Caco-2 (cell line): ENCODE data around the gene SYS1. TPM values are rescaled to one million over a fixed set of nuclear protein-coding genes. Genes with fewer than 3 reads are reported as not detected.

Experiments used
- BruUV-seq: library from RNA; stranded (reverse); fragments of 400-500 nt; replicated peaks from 2 replicates; lab custom pipeline; 2021; lab: Mats Ljungman, UMichigan
- CTCF ChIA-PET: fragments of 300-600 bp; sonication (Branson Sonifier 250); formaldehyde crosslinking; loops from one replicate; lab custom pipeline; 2022; ENCODE audit warnings: antibody characterized with exemption; lab: Charles Lee
- POLR2A ChIA-PET: fragments of 300-600 bp; sonication (Branson Sonifier 250); formaldehyde crosslinking; loops from one replicate; lab custom pipeline; 2022; ENCODE audit warnings: antibody characterized with exemption; lab: Charles Lee
- DNase-seq, 2 experiments: peaks; one replicate each; pipeline versions ENCODE4 v3.0.0 to v3.0.0-alpha.2; 2020 to 2022
- H3K27me3 ChIP-seq: replicated peaks from 2 replicates; pipeline ENCODE4 v1.6.0; 2011; ENCODE audit warnings: low read length; ENCODE audit not compliant: control insufficient read depth, insufficient read depth
- H3K36me3 ChIP-seq: 2 replicates; pipeline ENCODE4 v1.5.1; 2011; ENCODE audit warnings: low read length; ENCODE audit not compliant: control insufficient read depth, insufficient read depth
- H3K4me1 ChIP-seq: fragments of 250-450 bp; sonication (Bioruptor Pico); 2 replicates; pipeline ENCODE4 v1.5.1; 2020; ENCODE audit warnings: mild to moderate bottlenecking
- H3K4me3 ChIP-seq: 2 replicates; pipeline ENCODE4 v1.5.1; 2011; ENCODE audit warnings: low read depth, mild to moderate bottlenecking, control low read depth, low read length
- H3K9me3 ChIP-seq: fragments of 250-450 bp; sonication (Bioruptor Pico); 2 replicates; pipeline ENCODE4 v1.5.1; 2020; ENCODE audit warnings: mild to moderate bottlenecking, moderate library complexity
- H3K27ac Mint-ChIP-seq: one replicate; pipeline ENCODE4 v1.8.0; 2022; ENCODE audit warnings: mixed read lengths; ENCODE audit not compliant: unreplicated experiment
- H3K27me3 Mint-ChIP-seq: one replicate; pipeline ENCODE4 v1.8.0; 2022; ENCODE audit warnings: mixed read lengths; ENCODE audit not compliant: insufficient read depth, unreplicated experiment
- H3K36me3 Mint-ChIP-seq: one replicate; pipeline ENCODE4 v1.8.0; 2022; ENCODE audit warnings: mild to moderate bottlenecking, mixed read lengths; ENCODE audit not compliant: insufficient read depth, unreplicated experiment
- H3K4me1 Mint-ChIP-seq: one replicate; pipeline ENCODE4 v1.8.0; 2022; ENCODE audit warnings: low read depth, mixed read lengths; ENCODE audit not compliant: unreplicated experiment
- H3K4me3 Mint-ChIP-seq: one replicate; pipeline ENCODE4 v1.8.0; 2022; ENCODE audit warnings: mild to moderate bottlenecking, moderate library complexity, mixed read lengths; ENCODE audit not compliant: unreplicated experiment
- H3K9me3 Mint-ChIP-seq: one replicate; pipeline ENCODE4 v1.8.0; 2022; ENCODE audit warnings: mixed read lengths; ENCODE audit not compliant: unreplicated experiment
- CTCF ChIP-seq, 2 experiments: fragments of 200-600 bp in 1 of 2; IDR thresholded peaks; 1 replicate in 1 of 2; 2 replicates in 1 of 2; pipeline versions ENCODE4 v1.5.1 to v1.8.0; 2011 to 2022; ENCODE audit warnings: antibody characterized with exemption in 1 of 2, control low read depth in 1 of 2, inconsistent platforms in 1 of 2, low read depth in 1 of 2, low read length in 1 of 2, mild to moderate bottlenecking in 1 of 2, moderate library complexity in 1 of 2; ENCODE audit not compliant: insufficient read depth in 1 of 2, severe bottlenecking in 1 of 2, unreplicated experiment in 1 of 2
- intact Hi-C: fragments of 100-400 bp; cut with micrococcal nuclease; formaldehyde crosslinking; loops from one replicate; pipeline ENCODE4 v1.10.0; 2022; ENCODE audit not compliant: unreplicated experiment
- total RNA-seq: library from RNA; stranded (reverse); gene quantifications from 2 replicates; pipeline ENCODE4 v1.2.3, GENCODE V29; 2022

The SYS1 gene
- total RNA-seq, 1 experiment from 2014 or later: 62.1 TPM

GRCh38 chr20:45366192-45366591 lies 3.2 kb downstream of the SYS1 start:
- ChIA-PET POLR2A (interaction anchor here (10.3 kb wide), 1 partner anchor 22 kb away, joined by 229 read pairs; the partner anchor contains the start of gene SDC4), CTCF (interaction anchor here (1.3 to 8.0 kb wide), 2 partner anchors 8 to 43 kb away, joined by 4 to 134 read pairs; no protein-coding TSS in a partner anchor)
- intact Hi-C loops: no loop called here
- H3K36me3 Mint-ChIP-seq: peaks cover 39% of the 10 kb centered on the region
- TF ChIP-seq CTCF (IDR thresholded peaks at IDR 0.05; ENCODE audit: insufficient read depth in 1 of 2, low read depth in 1 of 2, low read length in 1 of 2, severe bottlenecking in 1 of 2, unreplicated experiment in 1 of 2): no peak
- H3K4me3 ChIP-seq: no peak overlapping the region
- no peak for DNase-seq
- no peaks in the 10 kb centered on the region for H3K9me3 ChIP-seq
- no peaks in the 10 kb centered on the region for H3K27me3 Mint-ChIP-seq
- H3K4me1 Mint-ChIP-seq: peaks cover 15% of the 10 kb centered on the region
- no peaks in the 10 kb centered on the region for H3K9me3 Mint-ChIP-seq
- no peak overlapping the region for H3K4me3 Mint-ChIP-seq
- H3K27ac Mint-ChIP-seq: no peak overlapping the region
- peaks cover 14% of the 10 kb centered on the region for H3K4me1 ChIP-seq
- peaks cover 4% of the 10 kb centered on the region for H3K36me3 ChIP-seq
- BruUV-seq: no TSS peak
- H3K27me3 ChIP-seq: no peaks in the 10 kb centered on the region

GRCh38 chr20:45366631-45367030 lies 3.7 kb downstream of the SYS1 start:
- no peak for DNase-seq
- H3K4me3 ChIP-seq: no peak overlapping the region
- Mint-ChIP-seq H3K27me3 (no peaks in the 10 kb centered on the region), H3K27ac (no peak overlapping the region), H3K4me3 (no peak overlapping the region), H3K9me3 (no peaks in the 10 kb centered on the region), H3K36me3 (peaks cover 36% of the 10 kb centered on the region), H3K4me1 (peaks cover 14% of the 10 kb centered on the region)
- H3K4me1 ChIP-seq: peaks cover 10% of the 10 kb centered on the region
- CTCF ChIA-PET: interaction anchor here (8.0 kb wide), 1 partner anchor 43 kb away, joined by 134 read pairs; no protein-coding TSS in a partner anchor
- no peak for TF ChIP-seq CTCF (IDR thresholded peaks at IDR 0.05; ENCODE audit: insufficient read depth in 1 of 2, low read depth in 1 of 2, low read length in 1 of 2, severe bottlenecking in 1 of 2, unreplicated experiment in 1 of 2)
- BruUV-seq: no TSS peak
- H3K27me3 ChIP-seq: no peaks in the 10 kb centered on the region
- no peaks in the 10 kb centered on the region for H3K9me3 ChIP-seq
- POLR2A ChIA-PET: interaction anchor here (10.3 kb wide), 1 partner anchor 22 kb away, joined by 229 read pairs; the partner anchor contains the start of gene SDC4
- intact Hi-C loops: no loop called here
- peaks cover 4% of the 10 kb centered on the region for H3K36me3 ChIP-seq

GRCh38 chr20:45367126-45367525 lies 4.2 kb downstream of the SYS1 start:
- Mint-ChIP-seq H3K27ac (no peak overlapping the region), H3K27me3 (no peaks in the 10 kb centered on the region), H3K9me3 (no peaks in the 10 kb centered on the region), H3K4me1 (peaks cover 14% of the 10 kb centered on the region), H3K4me3 (no peak overlapping the region), H3K36me3 (peaks cover 36% of the 10 kb centered on the region)
- no peak for TF ChIP-seq CTCF (IDR thresholded peaks at IDR 0.05; ENCODE audit: insufficient read depth in 1 of 2, low read depth in 1 of 2, low read length in 1 of 2, severe bottlenecking in 1 of 2, unreplicated experiment in 1 of 2)
- ChIA-PET POLR2A (no interaction called here), CTCF (interaction anchor here (0.7 kb wide), 1 partner anchor 44 kb away, joined by 3 read pairs; no protein-coding TSS in a partner anchor)
- DNase-seq: no peak
- Histone ChIP-seq H3K9me3 (no peaks in the 10 kb centered on the region), H3K36me3 (peaks cover 4% of the 10 kb centered on the region), H3K27me3 (no peaks in the 10 kb centered on the region), H3K4me1 (peaks cover 5% of the 10 kb centered on the region), H3K4me3 (no peak overlapping the region)
- intact Hi-C loops: no loop called here
- BruUV-seq: no TSS peak
